ENCODE results near the gene INPP5A. TPM values are rescaled to one million over a fixed set of nuclear protein-coding genes. Genes with fewer than 3 reads are reported as not detected.

Gene INPP5A
- total and polyA plus RNA-seq, 4 donors: 37.7 to 112 (median 54.9) TPM

GRCh38 chr10:132649651-132650360 lies 112.2 kb downstream of the INPP5A start:
- DNase-seq: peak; percentile 24 to 56
- no peaks in the 10 kb centered on the region for H3K4me1 ChIP-seq (ENCODE audit: control insufficient read depth in 1 of 2, insufficient read depth in 2 of 2, low read length in 2 of 2)
- no peak overlapping the region for H3K4me3 ChIP-seq (ENCODE audit: low read length in 2 of 2)
- WGBS, 2 donors: 93 to 94% methylated on average over 20 of the region's 20 CpGs
- no peaks in the 10 kb centered on the region for H3K27me3 ChIP-seq (ENCODE audit: control insufficient read depth in 1 of 2, insufficient read depth in 2 of 2, low read length in 1 of 2)
- H3K36me3 ChIP-seq (ENCODE audit: control insufficient read depth in 1 of 2, insufficient read depth in 2 of 2, low read length in 1 of 2): no peaks in the 10 kb centered on the region
- no peak for ATAC-seq (ENCODE audit: low FRiP score)
- no peaks in the 10 kb centered on the region for H3K9me3 ChIP-seq (ENCODE audit: control insufficient read depth, low read length)
- H3K27ac ChIP-seq (ENCODE audit: low read depth in 1 of 2, low read length in 2 of 2): no peak overlapping the region
- intact Hi-C loops (cut with DNase I): no loop called here

DNA sequence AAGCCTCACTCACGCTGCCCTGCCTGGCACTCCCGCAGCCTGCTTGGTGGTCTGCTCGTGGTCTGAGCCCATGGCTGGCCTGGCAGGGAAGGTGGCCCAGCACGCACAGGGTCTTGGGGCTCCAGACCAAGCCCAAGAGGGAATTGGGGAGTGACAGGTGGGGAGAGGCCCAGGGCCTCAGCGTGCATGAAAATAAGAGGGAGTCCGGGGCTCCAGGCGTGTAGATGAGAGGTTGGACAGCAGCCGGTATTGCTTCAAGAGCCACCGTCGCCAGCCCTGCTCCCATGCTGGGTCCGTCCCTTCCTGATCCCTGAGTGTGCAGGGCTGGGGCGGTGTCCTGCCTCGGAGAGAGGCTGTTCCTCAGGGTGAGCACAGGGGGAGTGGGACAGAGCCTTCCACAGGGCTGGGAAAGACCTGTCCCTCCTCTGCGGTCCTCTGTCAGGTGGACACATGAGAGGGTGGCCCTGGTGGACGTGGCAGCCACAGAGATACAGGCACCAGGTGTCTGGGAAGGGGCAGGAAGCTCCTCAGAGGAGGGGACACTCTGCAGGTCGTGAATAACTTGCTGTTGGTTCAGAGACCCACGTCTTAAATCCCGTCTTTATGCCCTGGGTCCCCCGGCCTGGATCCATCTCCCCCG lies 113.1 kb downstream of the INPP5A start:
- Histone ChIP-seq H3K4me1 (ENCODE audit: control insufficient read depth in 1 of 2, insufficient read depth in 2 of 2, low read length in 2 of 2) (no peaks in the 10 kb centered on the region), H3K36me3 (ENCODE audit: control insufficient read depth in 1 of 2, insufficient read depth in 2 of 2, low read length in 1 of 2) (no peaks in the 10 kb centered on the region), H3K27me3 (ENCODE audit: control insufficient read depth in 1 of 2, insufficient read depth in 2 of 2, low read length in 1 of 2) (no peaks in the 10 kb centered on the region), H3K9me3 (ENCODE audit: control insufficient read depth, low read length) (no peaks in the 10 kb centered on the region), H3K4me3 (ENCODE audit: low read length in 2 of 2) (no peak overlapping the region), H3K27ac (ENCODE audit: low read depth in 1 of 2, low read length in 2 of 2) (no peak overlapping the region)
- 91 to 94% methylated on average over 20 of the region's 20 CpGs for WGBS, 2 donors
- ATAC-seq (ENCODE audit: low FRiP score): no peak
- intact Hi-C loops (cut with DNase I): no loop called here
- peak in 1 of 2 donors; percentile 57 for DNase-seq

DNA sequence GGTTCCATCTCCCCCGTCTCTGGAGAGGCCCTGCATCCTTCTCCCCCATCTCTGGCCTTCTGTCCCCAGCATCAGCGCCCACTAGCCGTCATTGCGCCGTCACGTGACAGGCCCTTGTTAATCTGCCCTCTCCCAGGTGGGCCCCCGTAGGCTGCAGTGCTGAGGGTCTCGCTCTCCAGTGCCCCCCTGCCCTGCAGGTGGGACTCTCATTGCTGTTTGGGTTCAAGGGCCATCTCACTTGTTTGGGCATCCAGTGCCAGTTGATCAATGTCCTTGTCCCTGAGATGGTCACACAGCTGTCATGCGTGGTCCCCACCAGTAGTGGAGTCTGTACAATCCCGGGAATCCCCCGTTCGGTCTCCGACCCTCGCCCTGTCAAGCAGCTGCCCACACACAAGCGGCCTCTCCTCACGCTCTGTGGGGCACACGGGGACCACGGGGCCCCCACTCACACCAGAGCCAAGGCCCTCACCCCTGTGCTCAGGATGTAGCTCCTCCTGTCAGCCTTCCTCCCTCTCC lies 114.0 kb downstream of the INPP5A start:
- no peaks in the 10 kb centered on the region for H3K27me3 ChIP-seq (ENCODE audit: control insufficient read depth in 1 of 2, insufficient read depth in 2 of 2, low read length in 1 of 2)
- no peaks in the 10 kb centered on the region for H3K9me3 ChIP-seq (ENCODE audit: control insufficient read depth, low read length)
- intact Hi-C loops (cut with DNase I): no loop called here
- H3K4me1 ChIP-seq (ENCODE audit: control insufficient read depth in 1 of 2, insufficient read depth in 2 of 2, low read length in 2 of 2): no peaks in the 10 kb centered on the region
- H3K36me3 ChIP-seq (ENCODE audit: control insufficient read depth in 1 of 2, insufficient read depth in 2 of 2, low read length in 1 of 2): no peaks in the 10 kb centered on the region
- WGBS, 2 donors: 92 to 96% methylated on average over 18 of the region's 18 CpGs
- no peak overlapping the region for H3K27ac ChIP-seq (ENCODE audit: low read depth in 1 of 2, low read length in 2 of 2)
- ATAC-seq (ENCODE audit: low FRiP score): no peak
- DNase-seq: peak in 1 of 2 donors; percentile 72
- H3K4me3 ChIP-seq (ENCODE audit: low read length in 2 of 2): no peak overlapping the region

DNA sequence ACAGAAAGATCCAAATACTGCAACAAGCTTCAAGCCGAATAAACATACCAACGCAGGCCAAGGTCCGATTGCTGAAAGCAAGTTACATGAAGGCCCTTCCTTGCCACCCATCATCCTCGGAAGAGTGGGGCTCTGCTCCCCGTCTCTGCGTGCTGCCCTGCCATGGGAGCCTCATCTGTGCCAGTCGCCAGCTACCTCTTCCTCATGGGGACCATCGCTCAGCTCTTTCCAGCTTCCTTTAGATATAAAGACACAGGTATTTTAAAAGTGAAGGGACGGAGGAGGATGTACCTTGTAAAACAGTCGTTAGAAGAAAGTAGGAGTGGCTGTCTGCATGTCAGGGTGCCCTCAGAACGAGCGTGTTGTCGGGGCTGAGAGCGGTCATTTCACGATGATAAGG lies 114.9 kb downstream of the INPP5A start:
- DNase-seq: peak in 1 of 2 donors; percentile 43
- Histone ChIP-seq H3K9me3 (ENCODE audit: control insufficient read depth, low read length) (no peaks in the 10 kb centered on the region), H3K36me3 (ENCODE audit: control insufficient read depth in 1 of 2, insufficient read depth in 2 of 2, low read length in 1 of 2) (no peaks in the 10 kb centered on the region), H3K4me1 (ENCODE audit: control insufficient read depth in 1 of 2, insufficient read depth in 2 of 2, low read length in 2 of 2) (no peaks in the 10 kb centered on the region), H3K27ac (ENCODE audit: low read depth in 1 of 2, low read length in 2 of 2) (no peak overlapping the region), H3K4me3 (ENCODE audit: low read length in 2 of 2) (no peak overlapping the region), H3K27me3 (ENCODE audit: control insufficient read depth in 1 of 2, insufficient read depth in 2 of 2, low read length in 1 of 2) (no peaks in the 10 kb centered on the region)
- intact Hi-C loops (cut with DNase I): no loop called here
- 89 to 90% methylated on average over 15 of the region's 15 CpGs for WGBS, 2 donors
- no peak for ATAC-seq (ENCODE audit: low FRiP score)

GRCh38 chr10:132652936-132653590 lies 115.5 kb downstream of the INPP5A start:
- Histone ChIP-seq H3K4me3 (ENCODE audit: low read length in 2 of 2) (no peak overlapping the region), H3K36me3 (ENCODE audit: control insufficient read depth in 1 of 2, insufficient read depth in 2 of 2, low read length in 1 of 2) (no peaks in the 10 kb centered on the region), H3K27ac (ENCODE audit: low read depth in 1 of 2, low read length in 2 of 2) (no peak overlapping the region), H3K4me1 (ENCODE audit: control insufficient read depth in 1 of 2, insufficient read depth in 2 of 2, low read length in 2 of 2) (no peaks in the 10 kb centered on the region), H3K27me3 (ENCODE audit: control insufficient read depth in 1 of 2, insufficient read depth in 2 of 2, low read length in 1 of 2) (no peaks in the 10 kb centered on the region), H3K9me3 (ENCODE audit: control insufficient read depth, low read length) (no peaks in the 10 kb centered on the region)
- intact Hi-C loops (cut with DNase I): no loop called here
- WGBS, 2 donors: 90 to 91% methylated on average over 31 of the region's 31 CpGs
- DNase-seq: peak; percentile 34 to 58
- no peak for ATAC-seq (ENCODE audit: low FRiP score)

DNA sequence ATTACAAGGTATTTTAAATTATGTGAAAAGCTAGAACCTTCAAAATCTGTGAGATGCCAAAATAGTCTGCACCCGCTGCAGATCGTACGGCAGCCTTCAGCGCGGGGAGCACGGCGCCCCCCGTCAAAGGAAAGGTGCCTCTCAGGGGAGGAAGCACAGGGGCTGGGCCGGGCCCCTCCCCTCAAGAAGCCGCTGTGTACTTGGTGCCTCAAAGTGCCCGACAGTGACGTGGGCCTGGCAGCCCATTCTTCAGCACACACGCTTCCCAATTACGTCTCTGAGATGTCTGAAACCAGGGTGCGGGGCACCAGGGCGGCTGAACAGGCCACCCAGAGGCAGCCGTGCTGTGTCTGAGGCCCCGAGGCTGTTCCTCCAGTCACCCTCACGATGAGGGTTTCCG lies 116.1 kb downstream of the INPP5A start:
- no peaks in the 10 kb centered on the region for H3K27me3 ChIP-seq (ENCODE audit: control insufficient read depth in 1 of 2, insufficient read depth in 2 of 2, low read length in 1 of 2)
- ATAC-seq (ENCODE audit: low FRiP score) (no peak), DNase-seq (peak; percentile 24 to 62)
- 88 to 93% methylated on average over 20 of the region's 20 CpGs for WGBS, 2 donors
- H3K4me3 ChIP-seq (ENCODE audit: low read length in 2 of 2): no peak overlapping the region
- intact Hi-C loops (cut with DNase I): no loop called here
- H3K9me3 ChIP-seq (ENCODE audit: control insufficient read depth, low read length): no peaks in the 10 kb centered on the region
- no peaks in the 10 kb centered on the region for H3K4me1 ChIP-seq (ENCODE audit: control insufficient read depth in 1 of 2, insufficient read depth in 2 of 2, low read length in 2 of 2)
- H3K27ac ChIP-seq (ENCODE audit: low read depth in 1 of 2, low read length in 2 of 2): no peak overlapping the region
- no peaks in the 10 kb centered on the region for H3K36me3 ChIP-seq (ENCODE audit: control insufficient read depth in 1 of 2, insufficient read depth in 2 of 2, low read length in 1 of 2)

DNA sequence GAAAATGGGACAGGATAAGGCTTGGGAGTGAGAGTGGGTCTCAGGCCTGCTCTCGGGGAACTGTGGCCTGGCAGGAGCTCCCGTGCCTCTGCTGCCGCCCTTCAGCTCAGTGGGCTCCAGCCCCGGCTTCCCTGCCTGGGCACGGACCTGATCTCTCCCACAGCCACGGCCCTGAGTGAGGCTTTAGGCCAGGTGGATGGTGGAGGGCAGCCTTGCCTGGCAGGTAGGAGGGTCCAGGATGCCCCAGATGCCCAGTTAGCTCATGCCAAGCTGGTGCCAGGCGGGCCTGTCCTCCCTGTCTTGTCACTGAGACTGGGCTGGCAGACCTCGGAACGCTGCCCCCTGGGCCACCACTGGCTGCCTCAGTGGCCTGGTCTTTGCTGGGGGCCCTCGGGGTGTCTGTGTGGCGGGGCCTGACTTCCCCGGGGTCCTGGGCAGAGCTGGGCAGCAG lies 116.6 kb downstream of the INPP5A start:
- no peaks in the 10 kb centered on the region for H3K27me3 ChIP-seq (ENCODE audit: control insufficient read depth in 1 of 2, insufficient read depth in 2 of 2, low read length in 1 of 2)
- H3K27ac ChIP-seq (ENCODE audit: low read depth in 1 of 2, low read length in 2 of 2): no peak overlapping the region
- H3K9me3 ChIP-seq (ENCODE audit: control insufficient read depth, low read length): no peaks in the 10 kb centered on the region
- intact Hi-C loops (cut with DNase I): no loop called here
- 88 to 93% methylated on average over 12 of the region's 12 CpGs for WGBS, 2 donors
- no peak overlapping the region for H3K4me3 ChIP-seq (ENCODE audit: low read length in 2 of 2)
- no peak for ATAC-seq (ENCODE audit: low FRiP score)
- peak; percentile 42 to 70 for DNase-seq
- no peaks in the 10 kb centered on the region for H3K4me1 ChIP-seq (ENCODE audit: control insufficient read depth in 1 of 2, insufficient read depth in 2 of 2, low read length in 2 of 2)
- H3K36me3 ChIP-seq (ENCODE audit: control insufficient read depth in 1 of 2, insufficient read depth in 2 of 2, low read length in 1 of 2): no peaks in the 10 kb centered on the region

GRCh38 chr10:132654708-132655661 lies 117.4 kb downstream of the INPP5A start:
- H3K36me3 ChIP-seq (ENCODE audit: control insufficient read depth in 1 of 2, insufficient read depth in 2 of 2, low read length in 1 of 2): no peaks in the 10 kb centered on the region
- H3K27me3 ChIP-seq (ENCODE audit: control insufficient read depth in 1 of 2, insufficient read depth in 2 of 2, low read length in 1 of 2): no peaks in the 10 kb centered on the region
- ATAC-seq (ENCODE audit: low FRiP score) (peak; percentile 17), DNase-seq (peak; percentile 59 to 85)
- WGBS, 2 donors: 69 to 70% methylated on average over 48 of the region's 48 CpGs
- no peak overlapping the region for H3K27ac ChIP-seq (ENCODE audit: low read depth in 1 of 2, low read length in 2 of 2)
- no peaks in the 10 kb centered on the region for H3K4me1 ChIP-seq (ENCODE audit: control insufficient read depth in 1 of 2, insufficient read depth in 2 of 2, low read length in 2 of 2)
- no peak overlapping the region for H3K4me3 ChIP-seq (ENCODE audit: low read length in 2 of 2)
- intact Hi-C loops (cut with DNase I): no loop called here
- H3K9me3 ChIP-seq (ENCODE audit: control insufficient read depth, low read length): no peaks in the 10 kb centered on the region

Measured in aorta (tissue), 5 donors.